Posterior vena cava (tissue), 2 donors: ENCODE measurements around the gene KCNA10. TPM values are rescaled to one million over a fixed set of nuclear protein-coding genes. Genes with fewer than 3 reads are reported as not detected.

Experiments used
- total RNA-seq, 2 donors: library from RNA; stranded (reverse); fragmentation: NEBNext Ultra II Directional; extraction: Animal tissue kit (Norgen Biotek cat#: 25700); gene quantifications; one replicate each; pipeline ENCODE4 v1.2.1, GENCODE V29; 2021
- donor health status: DM: yes; HTN: yes; CAD: no.
- donor health status: DM: yes; HTN: yes; CAD: no.

The KCNA10 gene
- total RNA-seq, 2 donors from 2014 or later = not detected

Other genes starting within 250 kb of the KCNA10 start
- gene RBM15, start 179.8 kb downstream of the KCNA10 start, total RNA-seq = 10 to 100 TPM; 14.8 to 15.9 TPM
- 1 to 10 TPM; 8.0 to 8.6 TPM for gene SLC16A4, start 128.1 kb downstream of the KCNA10 start, total RNA-seq
- gene LAMTOR5, start 111.5 kb downstream of the KCNA10 start, total RNA-seq = 10 to 100 TPM; 87.4 to 91.5 TPM
- under 1 TPM in 1 of 2 donors, not detected in 1; 0.32 TPM for gene PROK1, start 68.0 kb downstream of the KCNA10 start, total RNA-seq
- gene KCNA2, start 87.2 kb upstream of the KCNA10 start, total RNA-seq = 1 to 10 TPM in 1 of 2 donors, under 1 TPM in 1; 1.00 to 2.7 TPM
- under 1 TPM; 0.60 to 0.71 TPM for gene KCNA3, start 155.8 kb upstream of the KCNA10 start, total RNA-seq